HL-60 (cell line): ENCODE measurements around the gene TUBB4A.

Experiments
- DNase-seq, 2 experiments: peaks; one replicate each; pipeline ENCODE4 v3.0.0-alpha.2; 2010 to 2020; ENCODE audit warnings: low read depth in 1 of 2, low spot score in 1 of 2
- H3K27ac ChIP-seq: fragments of 250-450 bp; sonication (Bioruptor Pico); replicated peaks from 2 replicates; pipeline ENCODE4 v1.5.1; 2020; ENCODE audit warnings: mild to moderate bottlenecking, moderate library complexity
- H3K27me3 ChIP-seq: fragments of 250-450 bp; sonication (Bioruptor Pico); 2 replicates; pipeline ENCODE4 v1.5.1; 2021; ENCODE audit warnings: mild to moderate bottlenecking, moderate library complexity; ENCODE audit not compliant: insufficient read depth, poor library complexity, severe bottlenecking
- H3K4me3 ChIP-seq: replicated peaks from 2 replicates; pipeline ENCODE4 v1.5.1; 2011; ENCODE audit warnings: mild to moderate bottlenecking, control low read depth, low read length; ENCODE audit not compliant: insufficient read depth
- CTCF ChIP-seq: IDR thresholded peaks from one replicate; pipeline ENCODE4 v1.5.1; 2011; ENCODE audit warnings: low read length, control low read depth, inconsistent platforms; ENCODE audit not compliant: insufficient read depth
- GABPA ChIP-seq: IDR thresholded peaks from 2 replicates; pipeline ENCODE4 v1.6.1; 2012; ENCODE audit warnings: low read depth
- POLR2AphosphoS5 ChIP-seq: IDR thresholded peaks from 2 replicates; pipeline ENCODE4 v1.6.1; 2012; ENCODE audit warnings: low read depth
- REST ChIP-seq: IDR thresholded peaks from 2 replicates; pipeline ENCODE4 v1.6.1; 2012; ENCODE audit warnings: low read depth; ENCODE audit not compliant: insufficient replicate concordance
- SPI1 ChIP-seq: IDR thresholded peaks from 2 replicates; pipeline ENCODE4 v1.6.1; 2012; ENCODE audit warnings: low read depth, mild to moderate bottlenecking, borderline replicate concordance

The TUBB4A gene

DNA sequence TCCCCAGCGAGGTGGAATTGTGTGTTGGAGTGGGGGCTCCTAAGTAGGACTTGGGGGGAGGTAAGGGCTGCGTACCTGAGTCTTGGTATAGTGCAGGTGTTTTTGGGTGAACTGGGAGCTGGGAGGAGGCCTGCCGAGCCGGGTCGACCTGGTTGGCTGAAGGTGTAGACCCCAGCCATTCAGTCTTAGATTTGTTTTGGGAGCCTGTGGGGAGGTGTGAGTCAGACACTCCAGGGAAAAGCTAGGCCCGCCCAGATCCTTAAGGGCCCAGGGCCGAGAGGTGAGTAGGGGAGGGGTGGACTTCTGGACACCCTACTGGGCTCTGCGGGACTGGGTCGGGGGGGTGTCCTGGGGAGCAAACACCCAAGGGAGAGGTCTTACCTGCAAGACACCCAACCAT lies 37.1 kb downstream of the TUBB4A start:
- Histone ChIP-seq H3K27ac (no peak overlapping the region), H3K4me3 (no peak overlapping the region), H3K27me3 (peaks cover 11% of the 10 kb centered on the region)
- no peak for DNase-seq
- no peak for TF ChIP-seq GABPA
- TF ChIP-seq REST = no peak
- no peak for TF ChIP-seq SPI1
- no peak for TF ChIP-seq POLR2AphosphoS5
- no peak for TF ChIP-seq CTCF

- Histone ChIP-seq H3K4me3 (no peak within 1 kb of the TSS), H3K27ac (no peak within 1 kb of the TSS), H3K27me3 (peaks cover 11% of the 10 kb centered on the region)
- TF ChIP-seq REST (no peak), SPI1 (no peak), POLR2AphosphoS5 (no peak), CTCF (no peak), GABPA (no peak)
- no peak for DNase-seq
These were observed 37.8 kb downstream of the TUBB4A start, which contains the start of gene CRB3 for GRCh38 chr19:6464070-6464873. Gene CRB3, plus strand, starts transcription at chr19:6464271. Its CDS starts 431 bp downstream, at chr19:6464702.

DNA sequence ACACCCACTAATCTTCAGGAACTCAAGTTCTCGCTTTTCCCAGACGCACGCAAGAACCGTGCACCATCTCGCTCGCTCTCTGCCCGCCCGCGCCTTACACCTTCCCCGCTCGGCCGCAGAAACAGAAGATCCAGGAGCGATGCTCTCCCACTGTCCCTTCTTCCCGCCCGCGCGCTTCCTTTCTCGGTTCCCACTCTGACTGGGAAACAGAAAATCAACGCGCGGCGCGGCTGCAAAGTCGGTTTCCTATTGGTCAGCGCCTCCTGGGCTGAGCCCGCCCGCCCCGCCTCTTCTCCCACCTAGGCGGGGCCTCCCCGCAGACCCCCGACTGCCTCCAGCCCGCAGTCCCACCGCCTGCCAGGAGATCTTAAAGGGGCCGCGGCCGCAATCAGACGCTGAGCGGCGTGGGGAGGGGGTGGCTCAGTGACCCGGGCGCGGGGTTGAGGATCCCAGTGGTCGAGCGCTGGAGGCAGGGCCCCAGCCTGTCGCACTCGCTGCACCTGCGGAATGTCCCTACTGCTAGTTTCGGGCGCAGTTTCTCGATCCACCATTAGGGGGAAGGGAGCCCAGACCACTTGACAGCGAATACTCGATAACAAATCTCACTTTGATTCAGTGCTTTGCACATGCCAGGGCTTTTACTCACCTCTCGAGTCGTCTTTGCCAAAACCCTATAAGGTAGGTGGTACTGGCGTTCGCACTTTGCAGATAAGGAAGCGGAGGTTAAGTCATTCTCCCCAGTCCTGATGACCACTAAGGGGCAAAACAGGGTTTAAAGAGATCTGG lies 41.8 kb downstream of the TUBB4A start:
- DNase-seq = peak; percentile 90 to 99
- Histone ChIP-seq H3K27ac (peak overlapping the region; percentile 61), H3K4me3 (peak overlapping the region; percentile 70), H3K27me3 (peaks cover 11% of the 10 kb centered on the region)
- TF ChIP-seq SPI1 = peak; percentile 48; the same call in 1 of the 2 replicates
- no peak for TF ChIP-seq POLR2AphosphoS5
- TF ChIP-seq GABPA = no peak
- TF ChIP-seq REST = no peak
- peak; percentile 55 for TF ChIP-seq CTCF
